K562 (cell line): ENCODE results near the gene IL5. TPM values are rescaled to one million over a fixed set of nuclear protein-coding genes. Genes with fewer than 3 reads are reported as not detected.

Experiments used
- AFF4 ChIP-seq: sonication (generic); formaldehyde crosslinking; IDR thresholded peaks from 2 replicates; pipeline ENCODE4 v1.8.0; 2023; ENCODE audit warnings: mild to moderate bottlenecking, missing genetic modification reagents
- CBX2 ChIP-seq: fragments of 200-600 bp; sonication (generic); IDR thresholded peaks from one replicate; pipeline ENCODE4 v1.6.1; 2012; ENCODE audit warnings: mild to moderate bottlenecking, low read length, inconsistent platforms; ENCODE audit not compliant: insufficient read depth, poor library complexity, severe bottlenecking
- CCAR2 ChIP-seq: fragments of 200-400 bp; formaldehyde crosslinking; IDR thresholded peaks from 2 replicates; pipeline ENCODE4 v1.6.1; 2017; ENCODE audit warnings: mild to moderate bottlenecking, low read depth, low read length
- DEAF1 ChIP-seq: fragments of 450-650 bp; formaldehyde crosslinking; IDR thresholded peaks from 2 replicates; pipeline ENCODE4 v1.4.0; 2020; ENCODE audit warnings: mild to moderate bottlenecking, moderate library complexity
- E2F8 ChIP-seq: fragments of 450-650 bp; IDR thresholded peaks from 2 replicates; pipeline ENCODE4 v1.7.1; 2018; ENCODE audit warnings: mild to moderate bottlenecking, low read depth; ENCODE audit not compliant: partially characterized antibody
- FOXP4 ChIP-seq: sonication (generic); formaldehyde crosslinking; IDR thresholded peaks from 2 replicates; pipeline ENCODE4 v1.8.0; 2022; ENCODE audit warnings: mild to moderate bottlenecking, missing genetic modification reagents, borderline replicate concordance
- ZFX ChIP-seq: sonication (generic); formaldehyde crosslinking; IDR thresholded peaks from 2 replicates; pipeline ENCODE4 v1.8.0; 2022; ENCODE audit warnings: mild to moderate bottlenecking, missing genetic modification reagents, moderate library complexity
- ZNF146 ChIP-seq: IDR thresholded peaks from one replicate; pipeline ENCODE4 v1.6.1; 2018; ENCODE audit warnings: missing compliant biosample characterization; ENCODE audit not compliant: unreplicated experiment
- polyA plus RNA-seq, 8 experiments: library from polyadenylated mRNA; depleted of rRNA in 4 of 8; stranded (reverse) in 5 of 8; unstranded in 3 of 8; fragments of >200 nt; fragmentation: Nextera tagmentation in 2 of 8; fragmentation: Illumina TruSeq in 1 of 8; extraction: Ambion mirVana in 2 of 8; extraction: Trizol in 1 of 8; gene quantifications; 2 replicates each; pipeline versions ENCODE4 v1.2.1 to v1.2.3, GENCODE V29; 2011 to 2014; ENCODE audit warnings: inconsistent platforms in 1 of 8, missing spikeins in 1 of 8
- total RNA-seq, 7 experiments: library from RNA; depleted of rRNA in 6 of 7; stranded (reverse); fragments of >200 nt in 6 of 7; fragmentation: Illumina TruSeq in 2 of 7; extraction: Trizol in 2 of 7; gene quantifications; 2 replicates each; pipeline versions ENCODE4 v1.2.1 to v1.2.3, GENCODE V29; 2011 to 2021; ENCODE audit warnings: low replicate concordance in 1 of 7

The IL5 gene
- total and polyA plus RNA-seq, 9 of the 15 experiments (the other 6 are each of a cell fraction or from before 2014, with no cell fraction given): 0.44 TPM; not detected in 8

- TF ChIP-seq AFF4 (CRISPR knock-in tag) (peak; percentile 86; the same call in 1 of the 2 replicates), CCAR2 (no peak), CBX2 (no peak), ZNF146 (CRISPR knock-in tag) (no peak), ZFX (CRISPR knock-in tag) (peak; percentile 98), FOXP4 (CRISPR knock-in tag) (0 out of 2 replicates have a peak, but pooled peaks have one; percentile 31), DEAF1 (CRISPR knock-in tag) (no peak), E2F8 (peak; percentile 79)
These were observed 13.6 kb upstream of the IL5 start, which contains the start of gene RAD50 (continued) for GRCh38 chr5:132556763-132557477.
